Measurements from ENCODE around the gene TMEM191C. TPM values are rescaled to one million over a fixed set of nuclear protein-coding genes. Genes with fewer than 3 reads are reported as not detected.

Gene TMEM191C
- total and polyA plus RNA-seq, 2 of the 4 experiments (the other 2 are of a cell fraction) = 0.36 to 0.75 TPM

GRCh38 chr22:21446128-21446826, 20.9 kb upstream of the TMEM191C start:
- BruUV-seq (replicated peaks) = no TSS peak
- Histone ChIP-seq H3K27me3 (ENCODE audit: control insufficient read depth, insufficient read depth, low read length) (no peaks in the 10 kb centered on the region), H3K9ac (ENCODE audit: low read depth, low read length) (no peak overlapping the region), H2BK15ac (ENCODE audit: low read depth, low read length) (no peak overlapping the region), H4K91ac (ENCODE audit: insufficient read depth, low read depth, low read length) (no peak overlapping the region), H3K56ac (ENCODE audit: extremely low read depth, insufficient read depth, low read length) (no peak overlapping the region), H2BK5ac (ENCODE audit: low read depth, low read length, poor library complexity, severe bottlenecking) (no peak overlapping the region), H3K18ac (ENCODE audit: low read depth, low read length) (no peak overlapping the region), H3K23ac (ENCODE audit: low read depth, low read length) (no peak overlapping the region), H3K79me1 (ENCODE audit: low read depth in 1 of 2, low read length in 2 of 2) (peaks cover 4 to 33% of the 10 kb centered on the region in 2 experiments), H3K4me2 (ENCODE audit: low read depth, low read length) (no peak overlapping the region), H2BK20ac (ENCODE audit: low read depth, low read length) (no peak overlapping the region), H2AFZ (replicated peaks; ENCODE audit: low read length, poor library complexity) (no peak overlapping the region), H3K27ac (ENCODE audit: insufficient read depth, low read length) (no peak overlapping the region), H3K4ac (ENCODE audit: low read depth, low read length) (no peak overlapping the region), H3K9me1 (ENCODE audit: insufficient read depth, low read length) (no peaks in the 10 kb centered on the region), H4K20me1 (ENCODE audit: insufficient read depth, low read length) (peaks cover 39% of the 10 kb centered on the region; the same call in 1 of the 2 replicates), H2BK120ac (ENCODE audit: low read depth, low read length) (no peak overlapping the region), H2AK5ac (ENCODE audit: low read depth, low read length) (no peak overlapping the region), H3K36me3 (ENCODE audit: control insufficient read depth, insufficient read depth, low read length) (peaks cover 38% of the 10 kb centered on the region), H3K4me3 (ENCODE audit: insufficient read depth, low read depth, low read length) (no peak overlapping the region), H2AK9ac (replicated peaks; ENCODE audit: low read depth, low read length, poor library complexity) (no peak overlapping the region), H3K4me1 (ENCODE audit: control insufficient read depth, insufficient read depth, low read length) (no peaks in the 10 kb centered on the region; the same call in 1 of the 2 replicates), H4K5ac (ENCODE audit: low read depth, low read length) (no peak overlapping the region), H3K9me3 (ENCODE audit: control insufficient read depth, insufficient read depth, low read length) (no peaks in the 10 kb centered on the region), H4K8ac (ENCODE audit: low read depth in 2 of 2, low read length in 2 of 2) (no peak overlapping the region), H3K14ac (replicated peaks; ENCODE audit: low read depth, low read length) (no peak overlapping the region)
- CTCF ChIA-PET = no interaction called here
- dilution Hi-C loops (cut with HindIII; ENCODE audit: low sequenced_read_pairs, unreplicated experiment) (no loop called here), intact Hi-C loops (cut with micrococcal nuclease) (no loop called here), in situ Hi-C loops (cut with MboI; ENCODE audit: low sequenced_read_pairs) (no loop called here)
- WGBS, 2 experiments (ENCODE audit: extremely low coverage in 2 of 2, insufficient read length in 1 of 2) = 98% methylated on average over 32 of the region's 49 CpGs; no CpG with 5 or more reads in 1 of the 2 experiments
- POLR2A ChIA-PET (ENCODE audit: unreplicated experiment) = no interaction called here
- DNase-seq (no peak), ATAC-seq (ENCODE audit: low read depth) (no peak)
- TF ChIP-seq CTCF (conservative IDR thresholded peaks at IDR 0.05; ENCODE audit: low read depth, low read length) (no peak), RAD21 (IDR thresholded peaks at IDR 0.05; ENCODE audit: low read length) (no peak)
